HK-2 (cell line): ENCODE measurements around the gene CACNA2D3.

ENCODE experiments used
- DNase-seq: peaks from one replicate; pipeline ENCODE4 v3.0.0-alpha.2; 2018; ENCODE audit not compliant: unreplicated experiment

The CACNA2D3 gene

DNA sequence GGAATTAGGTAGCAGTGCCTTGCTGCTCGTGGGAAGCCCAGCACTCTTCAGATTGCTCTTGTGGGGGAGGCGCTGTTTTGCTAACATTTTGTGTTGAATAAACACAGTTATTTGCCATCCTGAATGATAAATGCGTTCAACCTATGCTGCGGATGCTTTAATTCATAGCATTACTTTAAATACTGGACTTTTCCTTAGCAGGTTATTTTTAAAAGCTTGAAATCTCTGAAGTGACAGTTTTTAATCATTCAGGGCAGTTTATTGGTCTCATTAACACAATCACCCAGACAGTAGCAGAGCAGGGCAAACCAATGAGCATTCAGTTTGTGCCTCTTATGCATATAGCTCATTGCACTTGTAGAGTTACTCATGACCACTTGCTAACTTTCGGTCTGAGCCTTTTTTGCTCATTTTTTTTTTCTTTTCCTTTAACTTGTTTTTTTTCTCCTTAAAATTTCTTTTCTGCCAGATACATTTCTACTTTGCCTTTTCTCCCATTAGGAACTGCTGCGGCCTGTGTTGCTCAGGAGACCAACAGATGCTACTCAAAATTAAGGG lies 5.2 kb downstream of the CACNA2D3 start:
- DNase-seq, result no peak

DNA sequence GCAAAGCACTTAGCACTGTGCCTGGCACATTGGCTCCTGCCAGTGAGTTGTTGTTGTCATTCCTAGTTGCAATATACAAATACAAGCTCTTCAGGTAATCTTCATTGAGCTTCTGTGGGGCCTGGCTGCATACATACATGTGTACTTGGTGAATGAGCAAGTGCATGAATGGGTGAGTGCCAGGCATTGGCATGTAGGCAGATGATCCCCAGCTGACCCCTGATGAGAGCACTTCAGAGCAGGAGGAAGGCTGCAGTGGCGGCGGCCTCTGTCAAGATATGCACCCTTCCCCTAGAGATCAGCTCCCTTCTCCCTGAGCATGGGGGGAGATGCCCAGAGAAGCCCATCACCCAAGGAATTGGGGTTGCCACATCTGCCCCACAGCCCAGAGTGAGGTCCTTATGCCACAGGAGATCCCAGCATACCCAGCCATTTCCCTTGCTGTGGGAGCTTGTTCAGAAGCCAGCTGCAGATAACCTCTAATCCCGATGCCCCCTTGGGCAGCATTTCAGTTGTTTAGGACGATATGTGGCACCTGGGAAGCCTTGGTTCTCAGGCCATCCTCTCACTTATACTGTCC lies 8.8 kb downstream of the CACNA2D3 start:
- DNase-seq, result no peak

- DNase-seq, result no peak
Measured at GRCh38 chr3:54131890-54132289, 9.5 kb downstream of the CACNA2D3 start.

DNA sequence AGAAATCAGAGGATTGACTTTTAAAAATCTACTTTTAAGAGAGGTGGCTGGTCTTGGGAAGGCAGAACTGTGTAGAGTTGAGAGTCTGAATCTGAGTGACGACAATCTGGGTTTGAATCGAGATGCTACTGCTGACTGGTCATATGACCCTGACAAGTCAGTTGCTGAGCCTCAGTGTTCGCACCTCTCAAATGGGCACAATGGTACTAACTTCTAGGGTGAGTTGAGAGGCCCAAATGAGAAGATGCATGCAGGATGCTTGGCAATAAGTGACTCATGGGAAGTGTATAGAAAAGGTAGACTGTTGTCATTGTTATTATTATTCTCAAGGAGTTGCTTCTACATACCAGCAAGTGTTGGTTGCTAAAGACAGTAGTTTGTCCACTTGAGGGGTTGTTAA lies 10.3 kb downstream of the CACNA2D3 start:
- no peak for DNase-seq

DNA sequence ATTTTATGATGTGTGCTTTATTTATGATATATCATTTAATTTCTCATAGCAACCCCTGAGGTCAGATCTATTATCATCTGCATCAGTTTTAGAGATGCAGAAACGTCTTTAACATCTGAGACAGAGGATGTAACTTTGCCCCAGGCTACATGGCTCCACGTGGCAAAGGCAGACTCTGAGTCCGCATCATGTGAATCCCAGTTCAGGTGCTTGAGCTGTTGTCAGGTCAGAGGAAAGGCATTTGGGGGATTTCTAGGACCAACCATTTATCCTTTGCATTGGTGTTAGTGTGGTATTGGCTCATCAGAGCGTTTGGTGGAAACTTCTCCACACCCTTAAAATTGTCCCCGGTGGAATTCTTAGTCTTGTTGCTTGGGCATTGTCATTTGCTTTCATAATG lies 10.8 kb downstream of the CACNA2D3 start:
- no peak for DNase-seq

DNA sequence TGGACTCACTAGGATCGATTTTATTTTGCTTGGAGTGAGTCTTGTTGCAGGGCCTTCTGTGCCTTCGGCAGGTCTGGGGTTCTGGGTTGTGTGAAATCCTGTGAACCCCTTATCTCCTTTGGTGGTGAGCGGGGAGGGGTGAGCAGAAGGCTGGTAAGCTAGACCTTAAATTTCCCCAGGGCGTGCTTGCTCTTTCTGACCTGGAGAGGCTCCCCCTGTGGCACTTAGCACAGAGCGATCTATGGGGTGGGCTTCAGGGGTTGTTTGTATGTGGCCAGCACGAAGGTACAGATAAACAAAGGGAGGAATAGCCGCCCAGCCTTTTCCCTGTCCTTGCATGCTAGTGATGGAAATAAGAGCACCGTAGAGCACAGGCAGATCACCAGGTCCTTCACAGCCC lies 11.8 kb downstream of the CACNA2D3 start:
- DNase-seq, result no peak

GRCh38 chr3:54134713-54135112 lies 12.4 kb downstream of the CACNA2D3 start:
- no peak for DNase-seq

- no peak for DNase-seq
Measured at GRCh38 chr3:54137311-54137710, 15.0 kb downstream of the CACNA2D3 start.

- no peak for DNase-seq
Measured at GRCh38 chr3:54138937-54139547, 16.7 kb downstream of the CACNA2D3 start.

DNA sequence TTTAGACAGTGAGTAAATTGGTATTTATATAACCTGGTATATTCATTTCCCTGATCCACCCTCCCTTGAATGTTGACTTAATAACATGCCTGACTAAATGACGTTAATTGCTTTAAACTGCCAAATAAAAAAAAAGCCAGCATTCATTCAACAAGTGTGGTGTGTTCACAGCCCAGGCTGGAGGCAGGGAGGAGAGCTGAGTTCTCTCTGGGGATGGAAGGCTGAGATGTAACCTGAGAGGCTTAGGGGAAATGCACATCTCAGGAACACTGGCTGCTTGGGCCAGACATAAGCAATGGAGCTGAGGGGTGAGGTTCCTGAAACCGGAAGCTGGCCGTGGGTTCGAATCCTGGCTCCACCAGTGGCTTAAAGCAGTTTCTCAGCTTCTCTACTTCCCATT lies 17.3 kb downstream of the CACNA2D3 start:
- DNase-seq, result no peak

GRCh38 chr3:54144284-54144683 lies 21.9 kb downstream of the CACNA2D3 start:
- no peak for DNase-seq

DNA sequence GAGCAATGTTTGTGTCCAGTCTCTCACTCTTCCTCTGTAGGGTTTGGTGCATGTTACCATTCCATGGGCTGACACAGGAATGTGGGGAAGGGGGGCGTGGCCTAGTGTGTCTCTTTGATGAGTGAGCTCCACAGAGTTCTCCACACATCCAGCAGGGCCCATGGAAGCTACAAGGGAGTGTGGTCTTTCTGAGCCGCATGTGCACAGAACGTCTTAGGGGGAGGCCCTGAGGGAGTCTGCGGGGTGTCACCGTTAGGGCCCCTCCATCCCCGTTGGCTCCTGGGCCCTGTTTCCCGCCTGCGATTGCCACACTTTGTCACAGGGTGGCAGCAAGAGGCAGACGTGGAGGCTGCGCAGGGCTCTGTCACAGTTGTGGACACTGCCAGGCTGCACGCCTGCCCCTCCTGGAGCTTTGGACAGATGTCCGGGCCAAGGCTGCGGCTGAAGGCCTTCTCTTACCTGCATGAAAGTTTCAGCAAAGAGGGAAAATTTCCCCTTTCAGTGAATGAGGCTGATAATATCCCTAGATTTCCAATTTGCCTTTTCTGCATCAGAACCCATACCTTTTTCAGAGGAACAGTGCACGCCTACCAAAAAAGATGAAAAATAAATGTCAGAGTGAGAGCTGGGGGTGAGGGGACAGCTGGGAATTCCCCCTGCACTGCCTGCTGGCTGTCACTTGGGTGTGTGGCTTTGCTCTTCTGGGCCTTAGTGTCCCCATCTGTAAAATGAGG lies 24.3 kb downstream of the CACNA2D3 start:
- DNase-seq, result peak; percentile 49

GRCh38 chr3:54150864-54151467 lies 28.6 kb downstream of the CACNA2D3 start:
- DNase-seq, result no peak

GRCh38 chr3:54153477-54153876 lies 31.1 kb downstream of the CACNA2D3 start:
- DNase-seq, result no peak

GRCh38 chr3:54157860-54158259 lies 35.5 kb downstream of the CACNA2D3 start:
- no peak for DNase-seq

DNA sequence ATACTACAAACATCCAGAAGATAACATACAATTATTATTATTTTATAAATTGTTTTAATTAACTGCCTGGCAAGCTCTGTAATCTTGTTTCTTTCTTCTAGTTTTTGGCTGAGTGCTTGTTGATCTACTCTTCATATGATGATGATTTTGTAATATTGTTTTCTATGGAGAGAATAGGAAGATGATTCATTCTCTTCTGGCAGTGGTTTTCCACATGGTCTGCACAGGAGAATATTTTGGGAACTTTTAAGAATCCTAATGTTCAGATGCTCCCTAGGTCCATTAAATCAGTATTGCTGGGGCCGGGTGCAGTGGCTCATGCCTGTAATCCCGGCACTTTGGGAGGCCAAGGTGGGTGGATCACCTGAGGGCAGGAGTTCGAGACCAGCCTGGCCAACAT lies 37.6 kb downstream of the CACNA2D3 start:
- no peak for DNase-seq

GRCh38 chr3:54163441-54163840 lies 41.1 kb downstream of the CACNA2D3 start:
- no peak for DNase-seq

GRCh38 chr3:54164192-54164975 lies 42.0 kb downstream of the CACNA2D3 start:
- no peak for DNase-seq

- DNase-seq, result no peak
Measured at GRCh38 chr3:54165865-54166264, 43.5 kb downstream of the CACNA2D3 start.

GRCh38 chr3:54167999-54168398 lies 45.6 kb downstream of the CACNA2D3 start:
- DNase-seq, result no peak

GRCh38 chr3:54168451-54168850 lies 46.1 kb downstream of the CACNA2D3 start:
- DNase-seq, result no peak

GRCh38 chr3:54169524-54169923 lies 47.2 kb downstream of the CACNA2D3 start:
- no peak for DNase-seq
